Naive thymus-derived CD8-positive, alpha-beta T cell (primary cell): ENCODE measurements around the gene NAP1L4. TPM values are rescaled to one million over a fixed set of nuclear protein-coding genes. Genes with fewer than 3 reads are reported as not detected.
A peak's percentile ranks its signal among the peaks of the same experiment; 100 is the strongest.

ENCODE experiments used
- ATAC-seq, 2 donors: fragments of 150-1000 bp; cut with Tn5 transposase in 1 of 2; sonication (Bioruptor Pico), chemical (Tn5 transposase) in 1 of 2; 1 replicate in 1 of 2; 2 replicates in 1 of 2; pipeline ENCODE4 v1.10.0; 2021; ENCODE audit warnings: mild to moderate bottlenecking in 2 of 2, moderate library complexity in 2 of 2
- POLR2A ChIA-PET: fragments of 350-600 bp; sonication (Branson Sonifier 250); formaldehyde crosslinking; loops from one replicate; lab custom pipeline; 2021; ENCODE audit warnings: antibody characterized with exemption; lab: Charles Lee
- DNase-seq, 10 donors: peaks; one replicate each; pipeline versions ENCODE4 v3.0.0 to v3.0.0-alpha.2; 2020 to 2022
- H3K27ac Mint-ChIP-seq, 10 donors: one replicate each; pipeline ENCODE4 v1.8.0; 2020 to 2022; ENCODE audit warnings: mild to moderate bottlenecking in 10 of 10, mixed read lengths in 10 of 10, moderate library complexity in 4 of 10, inconsistent platforms in 1 of 10
- H3K27me3 Mint-ChIP-seq, 5 donors: one replicate each; pipeline ENCODE4 v1.8.0; 2021 to 2022; ENCODE audit warnings: mixed read lengths in 5 of 5
- H3K36me3 Mint-ChIP-seq, 3 donors: one replicate each; pipeline ENCODE4 v1.8.0; 2020 to 2022; ENCODE audit warnings: mixed read lengths in 3 of 3, mild to moderate bottlenecking in 2 of 3, inconsistent platforms in 1 of 3
- H3K4me1 Mint-ChIP-seq, 4 donors: one replicate each; pipeline ENCODE4 v1.8.0; 2021 to 2022; ENCODE audit warnings: mixed read lengths in 4 of 4
- H3K4me3 Mint-ChIP-seq, 10 donors: one replicate each; pipeline ENCODE4 v1.8.0; 2020 to 2022; ENCODE audit warnings: mild to moderate bottlenecking in 10 of 10, mixed read lengths in 10 of 10, moderate library complexity in 6 of 10, inconsistent platforms in 1 of 10
- H3K9me3 Mint-ChIP-seq, 9 donors: one replicate each; pipeline ENCODE4 v1.8.0; 2020 to 2022; ENCODE audit warnings: mixed read lengths in 9 of 9, mild to moderate bottlenecking in 3 of 9, inconsistent platforms in 1 of 9, moderate library complexity in 1 of 9
- polyA plus RNA-seq, 3 donors: library from polyadenylated mRNA; unstranded; fragments of 300-500 nt; fragmentation: Illumina TruSeq; gene quantifications; one replicate each; pipeline ENCODE4 v1.2.3, GENCODE V29; 2021
- total RNA-seq, 8 experiments: library from RNA in 2 of 8; stranded (reverse) in 2 of 8; gene quantifications; one replicate each; pipeline ENCODE4 v1.2.3 and lab custom pipeline; 2021 to 2026

Gene NAP1L4
- total and polyA plus RNA-seq, 5 experiments from 2014 or later = 169 to 471 (median 207) TPM

DNA sequence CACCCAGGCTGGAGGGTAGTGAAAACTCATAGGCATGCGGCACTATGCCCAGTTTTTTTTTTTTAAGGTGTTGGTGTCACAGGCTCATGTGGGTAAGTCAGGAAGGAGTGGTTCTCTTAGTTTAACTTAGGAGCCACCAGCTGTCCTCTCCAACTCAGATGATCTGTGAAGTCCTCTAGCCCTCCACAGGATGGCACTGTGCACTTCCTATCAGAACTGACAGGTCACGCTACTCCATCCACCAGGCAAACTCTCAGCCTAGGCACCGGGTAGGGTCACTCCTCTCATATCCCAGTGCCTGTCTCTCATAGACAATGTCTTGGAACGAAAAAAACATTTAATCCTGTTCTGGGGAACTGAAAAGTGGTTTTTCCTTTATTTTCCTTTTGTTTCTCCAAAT, 16.5 kb downstream of the NAP1L4 start:
- peaks cover 0 to 89% (median 15%) of the 10 kb centered on the region in 3 donors for H3K36me3 Mint-ChIP-seq
- no peaks in the 10 kb centered on the region for H3K9me3 Mint-ChIP-seq
- peak; percentile 91 to 96 for ATAC-seq
- peak overlapping the region in 8 of 10 donors; percentile 35 to 87 (median 68) for H3K27ac Mint-ChIP-seq
- H3K4me3 Mint-ChIP-seq = peak overlapping the region in 2 of 10 donors; percentile 14 to 22
- peak; percentile 21 to 78 (median 54) for DNase-seq
- POLR2A ChIA-PET = interaction anchor here (0.7 to 3.2 kb wide), 14 partner anchors 8 to 116 kb away, joined by 3 to 34 read pairs (median 7); partner anchors contain the start of gene NAP1L4
- H3K27me3 Mint-ChIP-seq = no peaks in the 10 kb centered on the region
- peaks cover 21 to 62% (median 52%) of the 10 kb centered on the region in 4 donors for H3K4me1 Mint-ChIP-seq

GRCh38 chr11:2974272-2974671, 17.9 kb downstream of the NAP1L4 start:
- Mint-ChIP-seq H3K36me3 (peaks cover 0 to 95% (median 17%) of the 10 kb centered on the region in 3 donors), H3K4me1 (peaks cover 23 to 59% (median 50%) of the 10 kb centered on the region in 4 donors), H3K4me3 (no peak overlapping the region), H3K27me3 (no peaks in the 10 kb centered on the region), H3K9me3 (no peaks in the 10 kb centered on the region), H3K27ac (peak overlapping the region in 5 of 10 donors; percentile 45 to 78 (median 71))
- no peak for DNase-seq
- ATAC-seq = no peak
- POLR2A ChIA-PET = interaction anchor here (0.6 to 3.2 kb wide), 3 partner anchors 15 to 1673 kb away, joined by 3 to 34 read pairs (median 3); no protein-coding TSS in a partner anchor

GRCh38 chr11:2968341-2968900, 23.7 kb downstream of the NAP1L4 start:
- POLR2A ChIA-PET = interaction anchor here (1.0 to 1.2 kb wide), 3 partner anchors 13 to 79 kb away, joined by 3 to 4 read pairs (median 3); a partner anchor contains a TSS
- Mint-ChIP-seq H3K4me1 (peaks cover 15 to 49% (median 22%) of the 10 kb centered on the region in 4 donors), H3K4me3 (no peak overlapping the region), H3K36me3 (peaks cover 3 to 100% (median 21%) of the 10 kb centered on the region in 3 donors), H3K27ac (no peak overlapping the region), H3K27me3 (no peaks in the 10 kb centered on the region), H3K9me3 (no peaks in the 10 kb centered on the region)
- no peak for ATAC-seq
- DNase-seq = no peak

DNA sequence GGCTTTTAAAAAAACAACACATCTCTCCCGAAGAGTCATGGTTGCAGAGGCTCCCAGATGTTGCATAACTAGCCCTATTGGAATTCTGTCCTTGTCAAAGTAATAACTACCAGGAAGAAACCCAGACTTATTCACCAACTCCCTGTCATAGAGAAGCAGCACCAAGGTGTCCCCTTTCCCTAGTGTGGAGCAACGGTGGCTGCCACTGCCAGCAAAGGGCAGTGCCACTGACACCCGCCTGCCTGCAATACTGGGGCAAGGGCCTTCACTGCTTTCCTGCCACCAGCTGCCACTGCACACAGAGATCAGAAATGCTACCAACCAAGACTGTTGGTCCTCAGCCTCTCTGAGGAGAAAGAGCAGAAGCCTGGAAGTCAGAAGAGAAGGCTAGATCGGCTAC, 27.3 kb downstream of the NAP1L4 start:
- Mint-ChIP-seq H3K4me1 (peaks cover 21 to 52% (median 37%) of the 10 kb centered on the region in 4 donors), H3K27me3 (no peaks in the 10 kb centered on the region), H3K9me3 (no peaks in the 10 kb centered on the region), H3K27ac (peak overlapping the region in 6 of 10 donors; percentile 8 to 59 (median 48)), H3K36me3 (peaks cover 3 to 100% (median 23%) of the 10 kb centered on the region in 3 donors), H3K4me3 (no peak overlapping the region)
- POLR2A ChIA-PET = no interaction called here
- DNase-seq = no peak
- ATAC-seq = no peak

DNA sequence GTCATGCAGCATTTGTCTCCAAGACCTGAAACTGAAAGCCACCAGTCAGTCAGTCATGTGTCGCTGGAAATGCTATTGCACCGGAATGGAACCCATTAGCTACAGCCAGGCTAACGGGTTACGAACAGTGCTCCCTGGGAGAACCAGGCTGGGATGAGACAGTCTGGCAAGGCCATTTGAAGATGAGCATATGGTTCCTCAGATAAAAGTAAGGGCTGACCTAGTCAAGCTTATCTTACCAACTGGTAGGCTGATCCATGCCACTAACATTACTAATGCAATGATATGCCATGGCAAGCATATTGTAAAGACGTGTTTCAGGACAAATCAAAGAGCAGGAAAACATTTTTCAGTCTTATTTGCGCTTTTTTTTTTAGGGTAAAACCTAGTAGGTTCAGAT, 28.4 kb downstream of the NAP1L4 start:
- Mint-ChIP-seq H3K4me3 (no peak overlapping the region), H3K4me1 (peaks cover 21 to 51% (median 37%) of the 10 kb centered on the region in 4 donors), H3K27me3 (no peaks in the 10 kb centered on the region), H3K36me3 (peaks cover 3 to 100% (median 29%) of the 10 kb centered on the region in 3 donors), H3K9me3 (no peaks in the 10 kb centered on the region), H3K27ac (peak overlapping the region in 4 of 10 donors; percentile 43 to 62 (median 49))
- POLR2A ChIA-PET = interaction anchor here (1.2 kb wide), 1 partner anchor 43 kb away, joined by 4 read pairs; no protein-coding TSS in a partner anchor
- no peak for ATAC-seq
- DNase-seq = no peak

GRCh38 chr11:2963112-2963754, 28.9 kb downstream of the NAP1L4 start:
- no peak for DNase-seq
- no peak overlapping the region for H3K4me3 Mint-ChIP-seq
- ATAC-seq = no peak
- no peaks in the 10 kb centered on the region for H3K27me3 Mint-ChIP-seq
- peaks cover 21 to 50% (median 37%) of the 10 kb centered on the region in 4 donors for H3K4me1 Mint-ChIP-seq
- peak overlapping the region in 3 of 10 donors; percentile 22 to 62 (median 36) for H3K27ac Mint-ChIP-seq
- no peaks in the 10 kb centered on the region for H3K9me3 Mint-ChIP-seq
- POLR2A ChIA-PET = interaction anchor here (0.7 to 1.2 kb wide), 2 partner anchors 44 to 102 kb away, joined by 3 to 4 read pairs; no protein-coding TSS in a partner anchor
- peaks cover 3 to 100% (median 25%) of the 10 kb centered on the region in 3 donors for H3K36me3 Mint-ChIP-seq

DNA sequence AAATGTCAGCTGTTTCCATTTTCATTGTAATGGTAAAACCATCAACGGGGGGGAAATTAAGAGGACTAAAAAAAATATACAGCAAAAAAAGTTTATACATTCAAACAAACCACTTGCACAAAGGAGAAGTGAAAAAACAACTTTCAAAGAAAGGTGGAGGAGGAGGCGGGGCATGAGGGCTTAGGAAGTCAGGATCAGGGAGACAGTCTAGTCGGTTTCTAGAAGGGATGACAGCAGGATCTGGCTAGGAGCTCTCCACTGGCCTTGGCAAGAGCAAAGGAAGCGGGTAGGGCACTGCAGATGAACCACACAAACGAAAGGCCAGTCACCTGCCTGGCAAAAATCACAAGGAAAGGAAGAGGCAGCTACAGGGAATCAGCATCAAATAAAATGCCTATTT, 31.0 kb downstream of the NAP1L4 start:
- Mint-ChIP-seq H3K4me3 (peak overlapping the region in 1 of 10 donors; percentile 54), H3K4me1 (peaks cover 17 to 44% (median 29%) of the 10 kb centered on the region in 4 donors), H3K9me3 (no peaks in the 10 kb centered on the region), H3K27me3 (no peaks in the 10 kb centered on the region), H3K27ac (peak overlapping the region in 4 of 10 donors; percentile 40 to 62 (median 54)), H3K36me3 (peaks cover 3 to 99% (median 20%) of the 10 kb centered on the region in 3 donors)
- DNase-seq (no peak), ATAC-seq (no peak)
- POLR2A ChIA-PET = interaction anchor here (0.6 to 1.3 kb wide), 2 partner anchors 16 to 26 kb away, joined by 3 read pairs; no protein-coding TSS in a partner anchor

- H3K4me1 Mint-ChIP-seq = peaks cover 14 to 44% (median 29%) of the 10 kb centered on the region in 4 donors
- H3K36me3 Mint-ChIP-seq = peaks cover 7 to 99% (median 19%) of the 10 kb centered on the region in 3 donors
- H3K27me3 Mint-ChIP-seq = no peaks in the 10 kb centered on the region
- H3K4me3 Mint-ChIP-seq = no peak overlapping the region
- ATAC-seq = no peak
- H3K27ac Mint-ChIP-seq = no peak overlapping the region
- DNase-seq = no peak
- no peaks in the 10 kb centered on the region for H3K9me3 Mint-ChIP-seq
- POLR2A ChIA-PET = no interaction called here
Measured at GRCh38 chr11:2960139-2960538, 32.0 kb downstream of the NAP1L4 start.

DNA sequence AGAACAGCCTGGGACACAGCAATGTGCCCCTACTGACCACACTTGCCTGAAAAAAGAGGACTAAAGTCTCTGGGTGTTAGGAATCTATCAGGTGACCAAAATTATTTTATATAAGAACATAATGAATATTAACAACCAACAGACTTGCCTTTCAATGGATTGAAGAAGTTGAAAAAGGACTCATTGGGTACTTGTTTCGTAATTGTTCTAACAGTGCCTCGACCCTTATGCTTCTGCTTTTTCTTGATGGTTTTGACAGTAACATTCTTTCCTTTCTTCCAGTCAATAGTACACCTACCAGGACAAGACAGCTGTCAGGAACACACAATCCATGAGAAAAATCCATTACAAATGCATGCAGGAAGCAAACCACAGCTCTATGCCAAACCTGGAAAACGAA, 33.9 kb downstream of the NAP1L4 start:
- no peaks in the 10 kb centered on the region for H3K27me3 Mint-ChIP-seq
- no peak overlapping the region for H3K4me3 Mint-ChIP-seq
- POLR2A ChIA-PET = no interaction called here
- ATAC-seq (no peak), DNase-seq (no peak)
- no peaks in the 10 kb centered on the region for H3K9me3 Mint-ChIP-seq
- peaks cover 16 to 39% (median 22%) of the 10 kb centered on the region in 4 donors for H3K4me1 Mint-ChIP-seq
- peak overlapping the region in 2 of 10 donors; percentile 14 to 34 for H3K27ac Mint-ChIP-seq
- H3K36me3 Mint-ChIP-seq = peaks cover 4 to 99% (median 23%) of the 10 kb centered on the region in 3 donors

DNA sequence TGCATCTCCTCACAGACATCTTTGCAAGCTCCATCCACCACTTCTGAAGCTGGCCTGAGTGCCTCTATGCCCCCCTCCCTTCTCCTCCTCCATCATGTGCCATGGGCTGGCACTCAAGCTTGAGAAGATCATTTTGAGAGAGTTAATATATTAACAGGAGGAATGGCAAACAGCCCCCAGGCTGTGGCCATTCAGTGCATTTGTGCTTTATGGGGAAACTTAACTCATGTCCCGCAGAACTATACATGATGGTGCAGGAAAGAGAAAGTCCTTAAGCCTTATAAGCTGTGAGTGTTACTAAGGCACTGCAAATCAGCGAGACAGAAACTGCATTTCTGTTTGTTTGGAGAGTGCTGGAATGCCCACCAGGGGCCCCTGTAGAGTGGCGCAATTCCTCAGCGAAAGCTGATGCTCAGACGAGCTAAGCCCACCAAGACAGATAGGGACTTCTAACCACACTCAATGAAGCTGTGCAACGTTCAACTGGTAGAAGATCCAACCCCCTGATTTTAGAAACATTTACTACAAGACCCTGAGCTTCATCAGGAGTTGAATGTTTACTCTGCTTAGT, 36.1 kb downstream of the NAP1L4 start:
- peak overlapping the region in 7 of 10 donors; percentile 11 to 78 (median 43) for H3K27ac Mint-ChIP-seq
- peaks cover 3 to 37% (median 15%) of the 10 kb centered on the region in 4 donors for H3K4me1 Mint-ChIP-seq
- ATAC-seq = no peak
- peaks cover 4 to 99% (median 30%) of the 10 kb centered on the region in 3 donors for H3K36me3 Mint-ChIP-seq
- no peak overlapping the region for H3K4me3 Mint-ChIP-seq
- DNase-seq = no peak
- H3K27me3 Mint-ChIP-seq = no peaks in the 10 kb centered on the region
- POLR2A ChIA-PET = interaction anchor here (0.6 to 0.7 kb wide), 2 partner anchors 189 to 415 kb away, joined by 3 read pairs; no protein-coding TSS in a partner anchor
- no peaks in the 10 kb centered on the region for H3K9me3 Mint-ChIP-seq

DNA sequence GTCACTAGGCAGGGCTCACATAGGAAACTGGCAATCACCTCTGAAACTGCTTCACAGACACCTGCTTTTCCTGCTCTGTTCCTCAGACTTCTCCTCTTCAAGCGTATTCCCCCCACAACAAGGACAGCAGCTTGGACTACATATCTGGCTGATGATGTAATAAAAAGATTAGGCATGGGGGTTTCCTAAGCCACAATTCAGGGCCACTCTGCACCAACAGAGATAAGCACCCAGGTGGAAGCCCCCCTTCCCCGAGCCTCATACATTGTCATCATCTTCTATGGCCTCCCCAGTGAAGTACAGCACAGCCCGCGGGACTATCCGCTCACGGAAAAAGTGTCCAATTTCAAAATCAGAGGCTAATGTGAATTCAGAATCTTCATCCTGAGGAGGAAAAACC, 37.9 kb downstream of the NAP1L4 start:
- peak in 1 of 2 donors; percentile 20 for ATAC-seq
- Mint-ChIP-seq H3K27ac (peak overlapping the region in 4 of 10 donors; percentile 10 to 62 (median 38)), H3K36me3 (peaks cover 9 to 99% (median 31%) of the 10 kb centered on the region in 3 donors), H3K27me3 (no peaks in the 10 kb centered on the region), H3K4me3 (no peak overlapping the region), H3K4me1 (peaks cover 6 to 36% (median 16%) of the 10 kb centered on the region in 4 donors), H3K9me3 (no peaks in the 10 kb centered on the region)
- POLR2A ChIA-PET = interaction anchor here (1.0 to 1.2 kb wide), 3 partner anchors 12 to 489 kb away, joined by 3 to 5 read pairs (median 3); no protein-coding TSS in a partner anchor
- DNase-seq = no peak

GRCh38 chr11:2952290-2952689, 39.8 kb downstream of the NAP1L4 start:
- POLR2A ChIA-PET = no interaction called here
- ATAC-seq (no peak), DNase-seq (no peak)
- Mint-ChIP-seq H3K4me3 (no peak overlapping the region), H3K4me1 (peaks cover 11 to 50% (median 22%) of the 10 kb centered on the region in 4 donors), H3K27ac (peak overlapping the region in 6 of 10 donors; percentile 20 to 67 (median 38)), H3K36me3 (peaks cover 9 to 100% (median 28%) of the 10 kb centered on the region in 3 donors), H3K27me3 (no peaks in the 10 kb centered on the region), H3K9me3 (no peaks in the 10 kb centered on the region)
